Fibroblast of lung (primary cell): ENCODE measurements around the gene CAMK1D.

Source experiments
- CTCF ChIP-seq, 2 donors: IDR thresholded peaks in 1 of 2; conservative IDR thresholded peaks in 1 of 2; 1 replicate in 1 of 2; 2 replicates in 1 of 2; pipeline ENCODE4 v1.5.1; 2011 to 2012; ENCODE audit warnings: low read length in 2 of 2, control low read depth in 1 of 2, inconsistent platforms in 1 of 2, low read depth in 1 of 2, mild to moderate bottlenecking in 1 of 2
- EZH2 ChIP-seq: IDR thresholded peaks from 2 replicates; pipeline ENCODE4 v1.5.1; 2012; ENCODE audit warnings: low read length, control low read depth, mild to moderate bottlenecking; ENCODE audit errors: missing control alignments

- TF ChIP-seq CTCF (conservative IDR thresholded peaks at IDR 0.05 in 1 of 2, IDR thresholded peaks at IDR 0.05 in 1 of 2; ENCODE audit: low read depth in 1 of 2, low read length in 2 of 2) (no peak), EZH2 (no peak)
Measured at GRCh38 chr10:12489357-12489756, 140.0 kb downstream of the CAMK1D start.
